CD4-positive, alpha-beta T cell treated with Interleukin-1 beta for 1 hour (primary cell): ENCODE data around the gene FBXL15.
A peak's percentile ranks its signal among the peaks of the same experiment; 100 is the strongest.
"Not testable (repeated sequence)": the region's sequence is repeated elsewhere in the genome, so short reads cannot be mapped to it uniquely, and the experiment has no call there.

ENCODE experiments used
- DNase-seq, 2 donors: peaks; one replicate each; pipeline ENCODE4 v3.0.0-alpha.2; 2020 to 2022

Gene FBXL15

DNA sequence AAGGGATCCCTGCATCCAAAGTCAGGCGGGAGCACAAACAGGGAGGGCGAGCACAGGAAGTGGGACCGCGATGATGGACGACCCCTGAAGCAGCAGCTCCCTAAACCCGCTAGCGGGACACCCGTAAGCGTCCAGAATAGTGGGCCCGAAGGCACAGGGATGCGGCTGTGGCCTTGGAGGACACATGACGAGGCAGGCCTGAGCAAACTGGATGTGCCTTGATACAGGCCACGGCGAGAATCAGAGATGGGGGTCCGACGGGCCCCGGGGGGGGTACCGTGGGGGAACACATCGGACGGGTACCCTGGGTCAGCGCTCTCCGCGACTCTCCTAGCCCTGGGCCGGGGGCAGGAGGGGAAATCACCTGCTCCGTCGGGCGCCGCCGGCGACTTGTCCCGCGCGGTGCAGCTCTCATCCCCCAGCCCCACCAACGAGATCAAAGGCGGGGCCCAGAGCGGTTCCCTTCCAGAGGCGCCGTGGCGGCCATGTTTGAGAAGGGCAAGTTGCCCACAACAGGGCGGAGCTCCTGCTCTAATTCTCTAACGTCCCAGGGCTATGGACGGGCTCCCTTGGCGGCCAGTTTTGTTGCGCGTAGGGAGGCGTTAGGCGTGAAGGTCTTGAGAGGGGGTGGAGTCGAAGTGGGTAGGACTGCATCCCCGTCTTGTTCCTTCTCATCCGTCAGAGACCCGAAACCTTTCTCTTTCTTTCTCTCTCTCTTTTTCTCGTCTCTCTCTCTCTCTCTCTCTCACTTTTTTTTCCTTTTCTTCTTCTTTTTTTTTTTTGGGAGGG lies 11.7 kb downstream of the FBXL15 start, which contains the start of gene CUEDC2:
Gene CUEDC2 (minus strand): TSS at position 413 of the 789 bp plus-strand sequence. CDS start 7,386 bp downstream, outside the sequence.
- peak; percentile 93 to 97 for DNase-seq

DNA sequence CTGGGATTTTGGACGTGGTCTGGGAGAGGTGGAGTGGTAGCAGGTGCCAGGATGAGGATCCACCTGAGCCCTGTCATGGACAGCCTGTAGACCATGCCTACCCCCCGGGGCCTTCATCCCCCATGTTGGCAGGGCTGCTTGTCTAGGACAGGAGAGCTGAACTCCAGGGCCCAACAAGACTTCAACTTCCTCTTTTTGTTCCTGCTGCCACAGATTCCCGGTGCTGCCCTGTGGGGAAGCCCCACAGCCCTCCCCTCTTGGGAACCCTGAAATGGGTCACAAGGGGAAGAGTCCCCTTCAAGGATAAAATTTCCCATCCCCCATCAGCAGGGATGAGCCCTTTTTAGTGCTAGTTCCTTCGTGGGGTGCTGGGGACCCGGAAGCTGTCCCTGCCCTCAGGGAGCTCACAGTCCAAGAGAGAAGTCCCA lies 13.0 kb downstream of the FBXL15 start:
- DNase-seq = no peak

DNA sequence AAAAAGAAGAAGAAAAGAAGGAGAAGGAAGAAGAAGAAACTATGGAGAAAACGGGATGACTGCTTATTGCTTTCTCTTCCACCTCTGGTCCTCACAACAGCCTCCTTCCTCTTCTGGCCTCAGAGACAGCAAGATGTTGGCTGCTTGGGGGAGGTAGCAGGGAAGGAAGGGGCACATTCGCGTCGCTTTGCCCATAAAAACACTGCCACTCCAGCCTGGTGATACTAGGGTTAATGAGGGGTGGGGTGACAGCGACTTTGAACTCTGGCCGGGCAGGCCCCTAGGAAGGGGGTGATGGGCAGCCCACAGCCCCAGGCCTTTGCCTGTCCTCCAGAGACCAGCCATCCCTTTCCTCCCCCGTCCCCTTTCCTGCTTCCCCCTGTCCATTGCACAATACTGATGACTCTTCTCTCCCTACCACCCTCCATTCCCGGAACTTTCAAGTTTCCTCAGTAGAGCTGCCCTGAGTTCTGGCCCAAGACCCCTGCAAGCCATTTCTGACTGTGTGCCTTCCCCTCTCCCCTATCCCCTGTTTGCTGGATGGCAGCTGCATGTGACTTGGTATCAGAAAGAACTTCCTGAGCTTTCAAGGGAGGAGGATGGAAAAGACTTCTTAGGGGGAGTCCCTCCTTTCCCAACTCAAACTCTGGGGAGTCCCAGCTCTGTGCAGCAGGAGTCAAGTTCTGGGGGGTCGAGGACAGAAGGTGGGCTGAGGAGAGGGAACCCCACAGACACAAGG lies 13.9 kb downstream of the FBXL15 start:
- no peak for DNase-seq

DNA sequence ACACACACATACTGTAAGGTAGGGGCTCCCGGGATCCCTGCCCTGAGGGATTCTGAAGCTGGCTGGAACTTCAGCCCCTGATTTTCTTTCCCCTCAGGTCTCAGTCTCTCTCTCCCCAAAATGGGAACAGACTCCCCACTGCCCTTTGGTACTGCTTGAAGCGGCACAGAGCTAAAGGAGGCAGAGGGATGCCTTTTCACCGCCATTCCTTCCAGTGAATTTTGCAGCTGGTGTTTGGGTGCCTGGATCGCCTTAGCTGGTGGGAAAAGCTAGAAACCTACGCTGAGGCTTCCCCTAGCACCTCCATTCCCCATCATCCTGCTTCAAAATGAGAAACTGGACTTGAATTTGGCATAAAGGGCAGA lies 14.5 kb downstream of the FBXL15 start:
- no peak for DNase-seq

DNA sequence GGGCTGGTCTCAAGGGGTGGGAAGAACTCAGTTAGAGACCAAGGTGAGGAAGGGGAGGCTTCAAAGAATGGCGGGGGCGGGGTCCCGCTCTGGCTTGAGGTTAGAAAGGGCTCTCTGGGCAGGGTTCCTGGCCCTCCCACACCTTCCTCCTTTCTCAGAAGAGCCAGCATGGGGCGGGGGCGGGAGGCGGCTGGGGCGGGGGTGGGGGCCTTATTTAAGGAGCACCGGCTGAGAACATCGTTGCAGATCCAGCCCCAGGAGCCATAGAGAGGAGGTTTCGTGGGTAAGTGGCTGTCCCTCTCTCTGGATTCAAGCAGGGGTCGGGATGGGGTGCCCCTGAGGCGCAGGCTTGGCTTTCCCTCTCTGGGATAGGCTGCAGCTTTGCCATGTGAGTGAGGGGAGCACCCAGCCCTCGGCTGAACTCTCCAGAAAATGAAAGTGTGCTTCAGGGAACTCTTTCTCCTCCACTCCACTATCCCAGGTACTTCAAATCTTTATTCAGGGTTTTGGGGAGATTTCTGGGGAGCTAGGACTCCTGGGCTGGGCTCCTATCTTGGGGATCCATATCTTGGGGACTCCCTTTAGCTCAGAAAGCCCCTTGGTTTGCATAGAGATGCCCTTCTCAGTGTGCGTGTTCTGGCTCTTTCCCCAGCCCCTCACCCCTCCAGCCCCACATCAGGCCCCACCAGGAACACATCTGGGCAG lies 15.0 kb downstream of the FBXL15 start:
- peak in 1 of 2 donors; percentile 34 for DNase-seq

DNA sequence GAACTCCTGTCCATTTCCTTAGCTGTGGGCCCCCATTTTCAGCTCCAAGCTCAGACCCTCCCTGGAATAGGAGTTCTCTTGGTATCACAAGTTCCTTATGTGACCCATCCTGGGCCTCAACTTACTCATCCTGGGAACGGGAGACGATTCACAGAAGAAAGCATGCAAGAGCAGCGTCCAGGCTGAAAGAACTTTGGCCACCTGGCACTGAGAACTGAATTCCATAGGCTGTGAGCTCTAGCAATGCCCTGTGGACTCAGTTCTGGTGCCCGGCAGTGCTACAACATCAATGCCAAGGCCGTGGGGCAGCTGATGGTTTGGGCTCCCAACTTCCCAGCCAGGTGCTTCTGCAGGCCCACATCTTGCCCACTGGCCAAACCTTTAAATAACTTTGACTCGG lies 15.7 kb downstream of the FBXL15 start:
- no peak for DNase-seq

DNA sequence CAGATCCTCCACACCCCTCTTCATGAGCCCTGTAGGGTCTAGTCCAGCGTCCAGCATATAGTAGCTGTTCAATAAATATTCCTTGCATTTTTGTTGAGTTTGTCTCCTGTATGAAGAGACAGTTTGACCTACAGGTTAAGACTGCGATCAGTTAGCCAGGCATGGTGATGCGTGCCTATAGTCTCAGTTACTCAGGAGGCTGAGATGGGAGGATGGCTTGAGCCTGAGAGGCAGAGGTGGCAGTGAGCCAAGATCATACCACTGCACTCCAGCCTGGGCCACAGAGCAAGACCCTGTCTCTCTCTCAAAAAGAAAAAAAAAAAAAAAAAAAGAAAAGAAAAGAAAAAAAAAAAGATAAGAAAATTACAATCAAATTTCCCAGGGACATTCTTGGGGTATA lies 16.9 kb downstream of the FBXL15 start:
- DNase-seq = no peak

DNA sequence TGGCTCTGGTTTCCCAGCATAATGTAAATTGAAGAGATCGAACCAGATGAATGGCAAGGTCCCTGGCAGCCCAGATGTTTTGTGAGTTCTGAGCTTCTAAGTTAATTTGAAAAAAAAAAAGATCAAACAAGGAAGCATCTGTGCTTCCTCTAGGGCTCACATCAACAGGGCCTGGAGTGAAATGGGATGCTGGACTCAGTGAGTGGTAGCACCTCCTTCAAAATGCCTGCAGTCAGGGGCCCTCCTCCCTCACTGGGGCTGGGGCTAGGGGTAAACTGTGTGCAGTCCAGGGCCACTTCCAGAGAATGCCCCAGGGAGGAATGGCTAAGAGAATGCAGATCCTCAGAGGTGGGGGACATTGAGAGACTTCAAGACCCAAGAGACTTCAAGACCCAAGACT lies 17.7 kb downstream of the FBXL15 start:
- no peak for DNase-seq

DNA sequence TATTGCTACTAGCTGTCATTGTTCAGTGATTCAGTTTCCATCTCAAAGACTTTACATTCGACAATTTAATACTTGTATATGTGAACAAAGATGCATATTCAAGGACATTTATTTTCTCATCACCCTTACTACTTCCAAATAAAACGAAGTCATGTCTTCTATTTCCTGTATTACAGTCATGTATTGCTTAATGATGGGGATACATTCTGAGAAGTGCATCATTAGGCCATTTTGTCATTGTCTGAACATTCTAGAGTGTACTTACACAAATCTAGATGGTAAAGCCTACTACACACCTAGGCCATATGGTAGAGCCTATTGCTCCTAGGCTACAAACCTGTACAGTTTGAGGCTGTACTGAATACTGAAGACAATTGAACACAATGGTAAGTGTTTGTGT lies 24.2 kb downstream of the FBXL15 start:
- DNase-seq = no peak

DNA sequence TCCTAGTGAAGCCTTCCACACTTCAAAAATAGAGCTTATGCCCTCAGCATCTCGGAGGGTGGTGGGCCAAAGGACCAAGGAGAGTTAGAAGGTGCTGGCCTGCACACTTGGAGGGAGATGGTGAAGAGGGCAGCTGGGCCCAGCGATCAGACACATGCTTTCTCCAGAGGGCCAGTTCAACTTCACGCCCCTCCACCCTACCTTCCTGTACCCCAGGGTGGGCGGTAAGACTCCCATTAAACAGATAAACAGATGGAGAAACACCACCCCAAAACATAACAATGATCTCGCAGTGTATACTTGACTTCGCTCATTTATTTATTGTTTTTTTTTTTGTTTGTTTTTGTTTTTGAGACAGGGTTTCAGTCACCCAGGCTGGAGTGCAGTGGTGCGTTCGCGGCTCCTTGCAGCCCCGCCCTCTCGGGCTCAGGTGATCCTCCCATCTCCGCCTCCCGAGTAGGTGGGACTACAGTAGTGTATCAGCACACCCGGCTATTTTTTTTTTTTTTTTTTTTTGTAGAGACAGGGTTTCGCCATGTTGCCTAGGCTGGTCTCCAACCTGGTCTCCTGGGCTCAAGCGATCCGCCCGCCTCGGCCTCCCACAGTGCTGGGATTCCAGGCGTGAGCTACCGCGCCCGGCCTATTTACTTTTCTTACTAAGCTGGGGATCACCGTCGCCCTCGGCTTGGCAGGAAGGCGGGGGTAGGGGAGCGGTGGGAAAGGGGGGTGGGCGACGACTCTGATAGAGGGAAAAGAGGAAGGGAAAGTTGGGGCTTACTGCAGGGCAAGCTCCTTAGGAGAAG lies 28.9 kb downstream of the FBXL15 start:
- DNase-seq = peak; percentile 90 to 91

DNA sequence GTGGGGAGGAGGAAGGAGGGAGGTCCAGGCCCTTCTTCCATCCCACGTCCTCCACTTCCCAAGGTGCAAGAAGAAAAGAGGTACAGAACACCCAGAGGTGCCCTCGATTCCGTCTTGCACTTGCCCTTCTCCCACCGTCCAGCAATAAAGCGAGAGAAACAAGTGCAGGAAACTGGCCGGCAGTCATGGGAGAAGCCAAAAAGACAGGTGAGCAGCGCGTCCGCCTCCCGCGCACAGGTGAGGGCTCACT lies 29.4 kb downstream of the FBXL15 start:
- no peak for DNase-seq

DNA sequence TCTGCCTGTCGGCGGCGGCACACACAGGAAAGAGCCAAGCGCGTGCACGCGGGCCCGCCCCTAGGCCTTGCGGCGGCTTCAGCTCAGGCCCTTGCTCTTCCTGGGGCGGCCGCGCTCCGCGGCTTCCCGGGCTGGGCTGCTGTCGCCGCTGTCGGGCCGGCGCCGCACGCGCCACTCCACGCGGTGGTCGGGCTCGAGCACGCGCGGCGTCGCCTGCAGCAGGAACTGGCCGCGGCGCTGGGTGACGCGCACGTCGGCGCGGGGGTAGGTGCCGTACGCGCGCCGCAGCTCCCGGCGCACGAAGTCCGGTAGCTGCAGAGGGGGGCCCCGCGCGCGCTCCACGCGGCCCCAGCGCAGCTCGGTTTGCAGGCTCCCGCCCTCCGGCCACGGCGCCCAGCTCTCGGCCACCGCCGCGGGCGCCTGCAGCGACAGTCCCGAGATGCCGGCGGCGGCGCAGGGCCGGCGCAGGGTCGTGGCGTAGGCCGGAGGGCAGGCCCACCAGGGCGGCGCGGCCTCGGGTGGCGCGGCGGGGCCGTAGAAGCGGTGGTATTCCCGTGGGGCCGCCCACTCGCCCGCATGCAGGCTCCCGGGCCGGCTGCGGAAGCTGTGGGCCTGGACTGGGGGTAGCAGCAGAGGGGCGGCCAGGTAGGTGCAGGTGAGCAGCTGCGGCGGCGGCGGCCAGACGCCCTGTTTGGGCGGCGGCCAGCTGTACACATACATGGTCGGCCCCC lies 29.9 kb downstream of the FBXL15 start:
- DNase-seq = peak; percentile 93 to 94

DNA sequence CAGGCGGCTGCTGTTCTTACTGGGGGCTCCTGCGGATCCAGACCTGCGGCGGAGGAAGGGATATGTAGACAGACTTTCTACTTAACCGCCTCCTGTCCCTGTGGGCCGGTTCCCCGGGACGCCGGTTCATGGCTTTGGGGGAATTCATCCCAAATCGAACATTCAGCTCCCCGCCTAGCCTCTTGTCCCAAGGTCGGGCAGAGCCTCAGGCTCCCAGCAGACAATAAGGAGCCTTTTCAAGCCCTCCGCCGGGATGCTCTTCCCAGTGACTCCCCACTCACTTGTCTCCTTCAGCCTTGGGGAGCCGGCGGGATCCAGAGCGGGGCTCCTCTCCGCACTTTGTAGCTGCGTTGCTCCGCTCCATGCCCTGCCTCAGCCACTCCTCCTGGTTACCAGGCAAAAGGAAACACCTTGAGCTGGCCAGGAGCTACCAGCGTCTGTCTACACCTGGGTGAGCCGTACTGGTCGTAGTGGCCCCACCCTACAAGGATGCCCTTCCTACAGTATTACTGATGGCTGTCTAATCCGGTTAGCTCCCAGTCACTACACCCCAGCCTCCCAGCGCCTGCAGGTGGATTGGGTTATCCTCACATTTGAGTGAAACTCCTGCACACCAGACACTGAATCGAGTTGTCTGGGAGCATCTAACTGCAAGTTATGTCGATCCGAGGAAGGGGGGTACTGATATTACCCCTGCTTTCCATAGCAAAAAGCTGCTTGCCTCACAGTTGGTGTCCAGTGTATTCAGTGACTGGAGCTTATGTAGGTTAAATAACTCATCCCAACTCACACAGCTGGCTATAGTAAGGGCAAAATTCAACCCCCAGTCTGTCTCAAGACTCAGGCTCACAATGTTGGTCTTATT lies 30.7 kb downstream of the FBXL15 start, which contains the start of gene C10orf95:
Gene C10orf95 (minus strand): TSS at position 439 of the 865 bp plus-strand sequence. CDS start 450 bp downstream, outside the sequence.
- no peak for DNase-seq

DNA sequence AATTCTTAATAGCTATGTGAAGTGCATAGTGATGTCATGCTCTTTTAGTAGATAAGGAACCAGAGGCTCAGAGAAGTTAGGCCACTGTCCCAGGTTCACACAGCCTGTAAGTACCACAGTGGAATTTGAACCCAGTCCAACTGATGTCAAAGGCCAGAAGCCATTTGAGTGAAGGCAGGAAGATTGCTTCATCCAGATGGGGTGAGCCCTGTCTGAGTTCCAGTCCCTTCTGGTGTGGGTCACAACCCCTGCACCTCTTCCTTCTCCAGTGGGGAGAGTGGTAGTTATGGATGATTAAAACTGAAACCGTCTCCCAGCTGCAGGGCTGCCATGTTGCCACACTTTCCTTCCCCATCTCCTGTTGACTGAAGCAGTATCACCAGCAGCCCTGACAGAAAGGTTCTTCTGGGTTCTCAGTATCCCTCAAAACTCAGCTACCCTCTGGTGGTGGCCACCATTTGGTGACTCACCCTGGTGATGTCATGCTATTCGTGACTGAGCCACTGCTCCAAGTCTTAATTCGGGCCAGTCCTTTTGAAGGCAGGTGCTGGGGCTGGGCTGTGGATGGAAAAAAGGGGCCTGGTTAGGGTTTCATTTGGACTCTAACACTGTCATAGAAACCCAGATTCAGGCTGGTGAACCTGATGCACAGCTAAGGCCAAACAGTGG lies 32.2 kb downstream of the FBXL15 start:
- peak in 1 of 2 donors; percentile 69 for DNase-seq

DNA sequence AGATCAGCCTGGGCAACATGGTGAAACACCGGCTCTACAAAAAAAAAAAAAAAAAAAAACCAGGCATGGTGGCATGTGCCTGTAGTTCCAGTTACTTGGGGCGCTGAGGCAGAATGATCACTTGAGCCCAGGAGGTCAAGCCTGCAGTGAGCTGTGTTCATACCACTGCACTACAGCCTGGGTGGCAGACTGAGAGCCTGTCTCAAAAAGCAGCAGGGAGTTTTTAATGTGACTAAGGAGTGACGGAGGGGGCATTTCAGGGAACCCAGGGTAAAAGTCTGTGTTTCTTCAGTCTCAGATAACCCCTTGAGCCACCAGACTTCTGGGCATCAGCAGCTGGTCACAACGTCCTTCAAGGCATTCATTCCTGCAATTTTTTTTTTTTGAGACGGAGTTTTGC lies 32.9 kb downstream of the FBXL15 start:
- no peak for DNase-seq

DNA sequence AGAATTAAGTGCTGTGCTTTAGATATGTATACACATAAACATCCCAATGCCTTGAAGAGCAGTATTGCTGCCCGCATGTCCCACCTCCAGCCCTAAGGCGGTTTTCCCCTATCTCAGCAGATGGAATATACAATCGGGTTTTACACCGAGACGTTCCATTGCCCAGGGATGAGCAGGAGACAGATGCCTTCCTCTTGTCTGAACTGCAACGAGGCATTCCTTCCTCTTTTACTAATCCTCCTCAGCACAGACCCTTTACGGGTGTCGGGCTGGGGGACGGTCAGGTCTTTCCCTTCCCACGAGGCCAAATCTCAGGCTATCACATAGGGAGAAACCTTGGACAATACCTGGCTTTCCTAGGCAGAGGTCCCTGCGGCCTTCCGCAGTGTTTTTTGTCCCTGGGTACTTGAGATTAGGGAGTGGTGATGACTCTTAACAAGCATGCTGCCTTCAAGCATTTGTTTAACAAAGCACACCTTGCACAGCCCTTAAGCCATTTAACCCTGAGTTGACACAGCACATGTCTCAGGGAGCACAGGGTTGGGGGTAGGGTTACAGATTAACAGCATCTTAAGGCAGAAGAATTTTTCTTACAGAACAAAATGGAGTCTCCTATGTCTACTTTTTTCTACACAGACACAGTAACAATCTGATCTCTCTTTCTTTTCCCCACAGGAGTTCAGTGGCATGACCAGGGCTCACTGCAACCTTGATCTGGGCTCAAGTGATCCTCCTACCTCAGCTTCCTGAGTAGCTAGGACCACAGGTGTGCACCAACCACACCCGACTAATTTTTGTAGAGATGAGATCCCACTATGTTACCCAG lies 34.2 kb downstream of the FBXL15 start:
- not testable (repeated sequence) for DNase-seq

DNA sequence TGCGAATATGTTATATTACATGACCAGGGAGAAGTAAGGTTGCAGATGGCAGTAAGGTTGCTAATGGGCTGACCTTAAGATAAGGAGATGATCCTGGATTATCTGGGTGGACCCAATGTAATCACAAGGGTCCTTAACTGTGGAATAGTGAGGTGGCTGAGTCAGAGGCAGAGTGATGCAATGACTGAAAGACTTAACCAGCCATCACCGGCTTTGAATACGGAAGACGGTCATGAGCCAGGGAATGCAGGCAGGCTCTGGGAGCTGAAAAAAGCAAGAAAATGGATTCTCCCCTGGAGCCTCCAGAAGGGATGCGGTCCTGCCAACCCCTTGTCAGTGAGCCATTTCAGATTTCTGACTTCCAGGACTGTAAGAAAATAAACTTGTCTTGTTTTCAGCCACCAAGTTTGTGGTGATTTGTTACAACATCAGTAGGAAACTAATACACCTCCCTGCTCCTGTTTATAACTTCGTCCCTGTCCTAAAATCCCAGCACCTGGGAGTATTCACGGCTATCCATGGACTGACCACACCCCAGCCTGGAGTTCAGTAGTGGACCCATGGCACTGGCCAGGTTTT lies 35.3 kb downstream of the FBXL15 start:
- DNase-seq = peak in 1 of 2 donors; percentile 32

DNA sequence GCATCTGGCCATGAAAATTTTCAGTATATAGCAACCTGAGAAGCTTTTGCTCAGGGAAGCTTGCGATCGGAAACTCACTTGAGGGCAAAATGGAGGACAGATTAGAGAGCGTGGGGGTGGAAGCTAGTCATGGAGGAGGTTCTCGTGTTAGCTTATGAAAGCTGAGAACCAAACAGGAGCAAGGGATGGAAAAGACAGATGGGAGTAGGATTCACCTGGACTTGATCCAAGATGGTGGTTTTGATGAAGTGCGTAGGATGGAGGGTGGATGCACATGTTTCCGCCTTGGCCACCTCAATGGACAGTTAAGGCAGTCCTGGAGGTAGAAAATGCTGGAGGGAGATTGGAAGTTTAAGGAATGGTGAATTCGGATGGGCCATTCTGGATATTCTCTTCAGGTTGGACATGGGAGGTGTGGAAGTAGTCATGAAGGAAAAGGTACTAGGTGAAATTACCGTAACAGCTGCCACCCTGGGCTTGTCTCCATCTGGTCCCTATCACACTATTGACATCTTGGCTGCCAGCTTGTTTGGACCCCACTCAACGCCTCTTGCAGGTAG lies 37.0 kb downstream of the FBXL15 start:
- no peak for DNase-seq

DNA sequence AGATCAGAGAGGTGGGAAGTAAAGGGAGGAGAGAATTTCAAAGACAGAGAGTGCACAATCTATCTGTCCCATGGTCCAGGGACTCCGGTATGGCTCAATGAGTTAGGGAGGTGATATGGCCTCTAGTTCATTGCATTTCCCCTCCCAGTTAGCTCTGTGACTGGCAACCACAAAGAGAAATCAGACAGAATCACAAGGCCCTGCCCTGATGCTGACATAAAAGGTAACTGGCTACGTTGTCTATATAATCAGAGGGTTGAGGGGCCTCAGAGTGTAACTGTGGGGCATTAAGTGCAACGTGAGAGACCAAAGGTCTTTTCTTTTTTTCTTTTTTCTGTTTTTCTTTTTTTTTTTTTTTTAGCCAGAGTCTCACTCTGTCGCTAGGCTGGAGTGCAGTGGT lies 38.0 kb downstream of the FBXL15 start:
- no peak for DNase-seq
